ENCODE data around the gene ENOX1.
"Not testable (repeated sequence)": the region's sequence is repeated elsewhere in the genome, so short reads cannot be mapped to it uniquely, and the experiment has no call there.

Gene ENOX1

DNA sequence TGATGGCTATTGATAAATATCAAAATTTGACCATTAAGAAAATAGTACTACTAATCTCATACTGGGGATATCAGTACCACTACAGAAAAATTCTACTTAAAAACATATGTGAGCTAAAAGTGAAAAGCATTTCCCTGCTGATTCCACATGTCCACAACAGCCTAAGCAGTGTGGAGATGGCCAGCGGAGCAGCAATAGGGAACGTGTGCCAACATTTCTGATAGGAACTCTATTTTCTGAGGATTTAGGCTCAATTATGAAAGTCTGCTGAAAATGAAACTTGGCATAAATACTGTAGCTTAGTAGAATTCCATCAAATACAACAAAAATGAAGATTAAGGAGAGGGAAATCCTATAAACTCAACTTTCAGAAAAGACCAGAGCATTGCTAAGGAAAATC is 311.6 kb downstream of the ENOX1 start:
- DNase-seq = no peak

DNA sequence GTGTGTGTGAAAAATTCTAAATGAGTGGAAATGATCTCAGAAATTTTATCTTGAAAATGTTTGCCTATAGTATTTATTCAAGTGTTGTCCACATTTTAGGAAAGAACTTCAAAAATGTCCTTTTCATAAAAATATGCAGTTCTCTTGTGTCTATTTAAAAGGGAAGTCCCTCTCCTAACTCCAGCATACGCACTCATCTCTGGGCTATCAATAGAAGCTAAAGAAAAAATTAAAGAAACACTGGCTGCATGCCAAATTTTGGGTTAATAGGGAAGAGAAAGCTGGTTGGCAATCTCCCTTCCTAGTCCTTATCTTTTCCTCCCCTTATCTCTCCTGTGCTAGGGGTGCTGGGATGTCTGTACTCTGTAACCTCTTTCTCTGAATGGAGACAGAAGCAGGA is 313.3 kb downstream of the ENOX1 start:
- no peak for DNase-seq

DNA sequence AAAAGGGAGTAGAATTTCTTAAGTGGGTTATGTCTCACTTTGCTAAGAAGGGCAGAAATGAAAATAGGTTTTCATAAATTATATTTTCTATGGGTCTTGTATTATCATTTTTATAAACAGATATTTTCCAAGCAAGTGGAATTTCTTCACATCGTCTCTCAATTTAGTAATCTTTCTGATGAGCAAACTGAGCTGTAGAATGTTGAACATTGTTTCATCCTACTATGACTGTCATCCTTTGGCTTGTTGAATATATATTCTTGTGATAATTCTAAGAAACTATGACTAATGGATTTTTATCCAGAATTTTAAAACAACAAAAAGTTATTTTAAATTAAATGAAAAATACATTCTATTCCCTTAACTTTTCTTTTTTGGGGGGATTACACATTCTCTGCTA is 313.8 kb downstream of the ENOX1 start:
- DNase-seq = no peak

DNA sequence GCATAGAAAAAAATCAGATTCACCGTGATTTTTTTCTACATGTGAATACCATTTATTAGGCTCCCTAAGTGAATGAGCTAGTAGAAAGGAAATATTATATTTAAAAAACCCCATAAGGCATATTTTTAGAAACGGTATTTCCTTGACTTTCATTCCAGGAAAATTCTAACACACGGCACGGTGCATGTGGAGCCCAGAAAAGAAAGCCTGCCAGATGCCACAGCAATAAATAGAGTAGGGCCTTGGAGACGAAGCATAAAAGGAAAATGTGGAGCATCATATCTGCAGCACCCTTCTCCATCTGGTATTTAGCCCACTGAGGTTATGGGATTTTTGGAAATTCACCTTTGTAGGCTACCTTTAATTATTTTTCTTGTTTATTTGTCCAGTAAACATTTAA is 314.4 kb downstream of the ENOX1 start:
- DNase-seq = no peak

DNA sequence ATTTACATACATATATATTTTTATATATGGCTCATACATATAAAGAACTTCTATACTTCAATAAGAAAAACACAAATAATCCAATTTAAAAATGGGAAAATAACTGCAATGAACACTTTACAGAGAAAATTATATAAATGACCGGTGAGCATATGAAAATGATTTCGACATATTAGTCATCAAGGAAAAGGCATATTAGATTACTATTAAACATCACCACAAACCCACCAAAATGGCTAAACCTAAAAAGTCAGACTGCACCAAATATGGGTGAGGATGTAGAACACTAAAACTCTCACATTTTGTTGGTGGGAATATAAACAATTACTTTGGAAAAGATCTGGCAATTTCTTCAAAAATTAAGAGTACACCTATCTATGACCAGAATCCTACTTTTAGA is 316.2 kb downstream of the ENOX1 start:
- no peak for DNase-seq

DNA sequence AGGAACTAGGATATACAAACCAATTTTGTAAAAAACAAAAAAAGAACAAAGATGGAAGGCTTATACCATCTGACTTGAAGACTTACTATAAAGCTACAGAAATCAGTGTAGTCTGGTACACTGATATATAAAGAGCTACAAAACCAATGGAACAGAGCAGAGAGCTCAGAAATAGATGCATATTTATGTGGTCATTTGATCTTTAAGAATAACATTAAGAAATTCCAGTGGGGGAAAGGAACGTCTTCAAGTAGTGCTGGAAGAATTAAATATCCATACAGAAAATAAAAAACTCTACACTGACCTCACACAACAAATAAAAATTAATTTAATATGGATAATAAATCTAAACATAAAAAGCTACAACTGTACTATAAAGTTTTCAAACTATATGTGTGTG is 317.0 kb downstream of the ENOX1 start:
- DNase-seq = no peak

DNA sequence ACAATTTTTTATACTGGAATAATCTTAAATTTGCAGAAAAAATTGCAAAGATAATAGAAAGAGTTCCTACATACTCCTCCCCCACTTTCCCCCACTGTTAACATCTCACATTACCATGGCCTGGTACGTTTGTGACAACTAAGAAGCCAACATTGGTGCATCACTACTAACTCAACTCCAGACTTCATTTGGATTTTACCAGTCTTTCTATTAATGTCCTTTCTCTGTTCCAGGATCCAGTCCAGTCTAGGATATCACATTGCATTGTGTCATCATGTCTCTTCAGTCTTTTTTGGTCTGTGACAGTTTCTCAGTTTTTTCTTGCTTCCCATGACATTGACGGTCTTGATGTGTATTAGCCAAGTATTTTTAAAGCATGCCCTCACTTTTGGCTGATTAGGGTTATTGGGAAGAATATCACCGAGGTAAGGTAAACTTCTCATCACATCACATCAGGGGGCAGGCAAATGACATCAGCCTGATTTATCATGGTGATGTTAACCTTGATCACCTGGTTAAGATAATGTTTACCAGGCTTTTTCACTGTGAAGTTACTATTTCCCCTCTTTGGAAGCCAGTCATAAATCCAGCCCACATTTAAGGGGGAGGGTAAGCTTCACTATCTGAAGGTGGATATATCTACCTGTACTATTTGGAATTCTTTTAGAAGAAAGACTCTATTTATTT is 322.1 kb downstream of the ENOX1 start:
- no peak for DNase-seq

DNA sequence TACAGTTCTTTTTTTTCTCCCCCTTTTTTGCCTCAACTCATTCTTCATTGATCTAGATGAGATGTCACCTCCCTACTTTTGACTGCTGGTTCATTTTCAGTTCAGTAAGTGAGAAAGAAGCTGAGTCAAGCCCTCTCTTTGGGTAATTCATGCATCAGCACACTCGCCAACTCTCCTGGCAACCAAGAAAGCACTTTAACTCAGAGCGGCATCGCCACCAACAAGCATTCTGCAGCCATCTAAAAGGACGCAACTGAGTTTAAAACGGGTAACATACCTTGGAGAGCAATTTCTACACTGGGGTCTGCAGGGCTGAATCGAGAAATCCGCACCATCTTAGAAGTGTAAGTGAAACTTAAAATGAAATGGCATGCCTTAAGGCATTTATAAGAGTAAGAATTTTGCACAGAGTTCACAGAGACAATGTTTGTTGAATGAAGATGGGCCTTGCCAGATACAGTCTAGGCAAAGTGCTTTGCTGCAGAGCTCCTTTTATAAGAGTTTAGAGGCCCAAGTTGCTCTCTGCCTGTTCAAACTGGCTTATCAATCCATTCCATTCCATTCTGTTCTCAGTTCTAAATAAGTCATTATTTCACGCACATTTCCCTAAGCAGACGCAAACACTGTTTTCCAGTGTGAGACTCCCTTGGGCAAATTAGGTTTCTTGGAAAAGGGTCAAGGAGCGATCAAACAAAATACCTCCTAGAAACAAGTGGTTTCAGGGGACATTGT is 338.0 kb downstream of the ENOX1 start:
- DNase-seq = no peak

DNA sequence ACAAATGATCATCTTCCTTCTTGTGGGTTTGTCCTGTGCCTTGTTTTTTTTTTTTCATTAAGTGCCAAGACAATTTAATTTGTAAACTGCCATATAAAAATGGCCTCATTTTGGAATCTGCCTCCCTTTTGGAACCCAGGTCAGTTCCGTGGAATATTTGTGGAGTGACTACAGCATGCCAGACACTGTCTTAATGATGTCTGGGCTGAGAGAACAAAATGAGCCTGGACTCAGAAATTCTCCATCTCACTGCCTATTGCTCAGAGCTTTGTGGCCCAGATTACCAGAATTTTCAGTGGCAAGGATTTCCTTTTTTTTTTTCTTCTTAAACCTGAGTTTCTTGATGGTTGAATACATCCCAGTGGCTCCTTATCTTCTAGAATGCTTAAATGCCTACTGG is 340.6 kb downstream of the ENOX1 start:
- DNase-seq = no peak

DNA sequence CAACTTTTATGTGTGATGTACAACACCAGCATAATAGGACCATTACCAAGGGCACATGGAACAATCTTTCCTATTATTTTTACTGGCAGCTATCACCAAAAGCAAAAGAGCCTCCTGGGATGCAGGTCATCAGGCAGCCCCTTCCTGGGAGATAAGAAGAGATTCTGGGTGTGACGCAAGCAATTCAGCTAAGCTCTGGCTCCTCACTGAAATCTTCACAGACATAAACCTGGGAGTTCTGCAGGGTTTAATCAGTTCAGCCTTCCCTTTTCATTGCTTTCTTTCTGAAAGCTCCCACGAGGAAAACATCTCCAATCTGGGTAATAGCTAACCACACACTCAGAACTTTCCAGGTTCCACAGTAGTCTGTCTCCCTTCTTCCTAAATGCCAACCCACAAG is 341.1 kb downstream of the ENOX1 start:
- DNase-seq = no peak

DNA sequence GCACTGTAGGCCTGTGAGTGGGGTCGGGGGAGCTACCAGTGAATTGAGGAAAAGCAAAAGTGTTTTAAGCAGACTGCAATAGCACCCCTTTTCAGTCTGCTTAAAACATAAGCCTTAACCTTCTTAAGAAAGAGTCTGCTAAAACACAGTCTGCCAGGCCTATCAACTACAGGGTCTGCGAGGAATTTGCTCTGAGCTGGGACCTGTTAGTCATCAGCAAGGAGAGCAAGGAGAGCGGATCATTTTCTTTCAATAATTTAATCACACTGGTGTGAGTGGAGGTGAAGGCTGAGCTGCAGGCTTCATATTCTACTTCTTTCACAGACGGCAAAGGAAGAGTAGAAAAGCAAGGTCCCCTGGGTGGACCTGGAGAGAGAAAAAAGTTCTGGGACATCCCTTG is 342.7 kb downstream of the ENOX1 start:
- no peak for DNase-seq

DNA sequence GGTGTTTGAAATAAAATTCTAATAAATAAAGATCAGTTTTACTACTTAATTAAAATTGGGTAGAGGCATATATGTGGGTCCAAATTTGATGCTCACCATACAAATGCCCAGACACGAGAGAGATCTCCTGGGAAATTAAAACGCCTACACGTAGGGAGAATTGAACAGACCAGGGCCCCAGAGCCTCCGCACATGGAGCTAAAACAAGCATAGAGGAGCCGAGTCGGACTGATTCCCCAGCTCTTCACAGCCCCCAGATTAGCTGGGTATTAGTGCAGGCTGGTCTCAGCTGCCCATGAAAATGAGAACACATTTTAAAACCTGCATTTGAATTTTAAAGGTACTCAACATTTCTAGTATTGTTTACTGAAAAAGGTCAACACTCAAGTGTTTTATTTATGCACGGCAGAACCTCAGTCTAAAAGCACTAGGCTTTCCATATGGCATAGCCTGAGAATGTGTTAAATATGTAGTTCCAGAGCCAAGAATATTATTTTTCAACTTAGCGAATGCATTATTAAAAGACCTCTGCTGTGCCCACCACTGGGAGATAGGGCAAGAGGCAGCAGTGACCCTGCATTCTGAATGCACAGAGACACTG is 344.8 kb downstream of the ENOX1 start:
- no peak for DNase-seq

DNA sequence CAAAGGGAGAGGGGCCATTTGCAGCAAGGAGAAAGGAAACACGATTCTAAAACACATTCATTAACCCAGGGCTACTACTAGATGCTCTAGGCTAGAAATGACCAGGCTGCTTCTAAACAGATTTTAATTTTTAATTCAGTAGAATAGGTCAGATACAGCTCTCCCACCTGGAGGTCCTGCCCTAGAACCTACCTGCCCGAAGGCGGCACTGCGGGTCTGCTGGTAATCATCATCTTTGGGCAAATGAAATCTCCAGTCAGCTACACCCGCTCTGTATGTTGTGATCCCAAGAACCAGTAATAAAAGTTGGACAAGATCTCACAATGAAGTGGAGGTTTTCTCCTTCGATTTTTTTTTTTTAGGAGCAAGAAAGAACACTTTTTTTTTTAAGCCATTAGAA is 345.3 kb downstream of the ENOX1 start:
- no peak for DNase-seq

DNA sequence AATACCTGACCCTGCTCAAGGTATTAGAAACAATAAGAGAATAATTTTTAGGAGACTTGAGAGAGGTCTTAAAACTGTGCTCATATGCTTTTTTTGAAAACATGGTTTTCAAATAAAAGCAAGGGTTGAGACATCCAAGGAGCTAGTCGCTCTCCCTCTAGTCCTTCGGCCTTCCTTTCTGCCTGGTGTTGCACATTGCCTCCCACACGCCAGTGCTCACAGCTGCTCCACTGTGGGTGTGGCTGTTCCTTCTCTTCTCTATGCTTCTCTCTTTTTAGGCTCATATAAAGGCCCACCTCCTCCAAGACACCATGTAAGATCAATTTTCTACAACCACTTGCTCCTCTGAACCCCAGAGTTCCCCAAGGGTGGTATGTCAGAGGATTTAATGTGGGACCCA is 352.6 kb downstream of the ENOX1 start:
- DNase-seq = no peak

DNA sequence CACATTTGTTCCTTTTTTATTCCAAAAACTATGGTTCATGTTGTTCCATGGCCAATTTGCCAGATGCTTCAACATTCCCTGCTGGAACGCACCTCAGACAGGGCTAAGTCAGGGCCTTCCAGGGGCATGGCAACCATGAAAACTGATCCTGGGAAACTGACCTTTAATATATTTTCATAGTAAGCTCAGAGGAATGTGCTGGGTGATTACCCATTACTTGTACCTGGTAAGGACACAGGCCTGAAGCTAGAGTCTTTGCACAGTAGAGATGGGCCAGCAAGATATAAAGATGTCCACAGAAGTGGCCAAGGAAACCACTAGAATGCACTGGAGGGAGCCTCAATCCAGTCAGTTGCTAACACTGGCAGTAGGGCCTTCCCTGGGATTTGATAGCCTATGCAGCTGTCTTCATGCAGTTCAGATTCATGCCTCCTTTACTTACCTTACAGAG is 353.1 kb downstream of the ENOX1 start:
- no peak for DNase-seq

DNA sequence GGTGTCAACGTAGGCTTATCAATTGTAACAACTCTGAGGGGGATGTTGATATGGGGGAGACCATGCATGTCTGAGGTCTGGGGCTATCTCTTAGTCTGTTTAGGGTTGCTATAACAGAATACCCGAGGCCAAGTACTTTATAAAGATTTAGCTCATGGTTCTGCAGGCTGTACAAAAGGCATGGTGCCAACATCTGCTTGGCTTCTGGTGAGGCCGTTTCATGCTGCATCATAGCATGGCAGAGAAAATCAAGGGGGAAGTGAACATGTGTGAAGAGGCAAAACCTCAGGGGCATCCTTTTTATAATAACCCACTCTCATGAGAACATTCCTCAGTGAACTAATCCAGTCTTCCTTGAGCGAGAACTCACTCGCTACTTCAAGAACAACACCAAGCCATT is 353.8 kb downstream of the ENOX1 start:
- DNase-seq = no peak

DNA sequence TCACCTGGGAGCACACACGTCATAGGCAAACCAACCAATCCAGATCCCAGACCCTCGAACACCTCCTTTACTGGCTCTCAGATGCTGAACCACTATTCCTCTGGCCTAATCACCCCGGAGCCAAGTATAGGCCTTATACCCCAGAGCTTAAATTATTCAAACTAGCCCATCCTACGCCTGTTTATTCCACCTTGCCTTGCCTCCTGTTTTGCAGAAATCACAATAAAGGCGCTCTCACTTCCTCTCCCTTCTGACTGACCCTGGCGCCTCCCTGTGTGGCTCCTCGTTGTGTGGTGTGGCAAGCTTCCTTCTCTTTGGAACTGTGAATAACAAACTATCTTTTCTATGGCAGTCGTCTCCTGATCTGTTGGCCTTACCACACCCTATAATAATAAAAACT is 354.9 kb downstream of the ENOX1 start:
- no peak for DNase-seq

DNA sequence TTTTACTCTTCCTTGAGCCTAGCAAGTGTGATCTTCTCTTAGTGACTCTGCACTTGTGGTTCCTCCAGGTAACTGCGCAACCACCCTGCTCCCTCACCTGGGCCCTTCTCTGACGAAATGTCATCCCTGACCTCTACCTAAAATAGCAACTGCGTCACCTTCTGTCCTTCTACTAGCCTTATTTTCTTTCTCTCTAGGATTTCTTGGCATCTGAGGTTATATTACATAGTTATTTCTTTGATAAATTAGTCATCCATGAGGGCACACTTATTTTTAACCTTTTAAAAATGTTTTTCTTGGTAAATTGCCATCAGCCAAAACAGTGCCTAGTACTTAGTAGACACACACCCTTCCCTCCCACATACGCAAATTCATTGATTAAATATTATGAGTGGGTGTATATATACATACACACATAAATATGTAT is 355.5 kb downstream of the ENOX1 start:
- DNase-seq = no peak

DNA sequence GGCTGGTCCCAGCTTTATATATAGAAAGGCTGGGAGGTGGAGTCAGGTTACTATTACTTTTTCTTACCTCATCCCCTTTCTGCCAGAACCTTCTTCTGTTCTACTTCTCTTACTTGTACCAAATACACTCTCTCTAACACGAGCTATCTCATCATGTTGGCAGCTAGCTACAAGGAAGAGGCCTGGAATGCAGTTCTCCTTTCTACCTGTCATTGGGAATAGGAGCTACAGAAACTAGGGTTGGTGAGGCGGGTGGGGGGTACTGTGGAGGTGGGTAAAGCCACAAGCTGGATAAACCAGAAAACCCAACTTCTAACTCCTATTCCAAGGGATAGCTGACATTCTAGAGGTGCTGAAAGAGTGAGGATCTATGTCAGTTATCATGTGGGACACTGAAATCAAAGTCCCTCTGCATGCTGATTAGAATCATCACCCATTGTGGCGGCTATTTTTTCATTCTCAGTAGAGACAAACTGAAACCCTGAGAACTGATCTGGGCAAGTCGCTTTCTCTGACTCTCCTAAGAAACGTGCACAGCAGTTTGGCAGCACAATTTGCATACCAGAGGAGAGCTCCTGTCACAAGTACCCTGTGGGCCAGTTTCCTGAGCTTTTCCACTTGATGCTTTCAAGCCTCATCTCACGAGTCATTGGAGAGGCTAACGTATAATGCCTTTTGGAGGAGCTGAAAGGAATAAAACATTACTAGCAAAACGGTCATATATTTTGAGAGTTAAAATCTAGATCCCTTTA is 358.1 kb downstream of the ENOX1 start:
- no peak for DNase-seq

DNA sequence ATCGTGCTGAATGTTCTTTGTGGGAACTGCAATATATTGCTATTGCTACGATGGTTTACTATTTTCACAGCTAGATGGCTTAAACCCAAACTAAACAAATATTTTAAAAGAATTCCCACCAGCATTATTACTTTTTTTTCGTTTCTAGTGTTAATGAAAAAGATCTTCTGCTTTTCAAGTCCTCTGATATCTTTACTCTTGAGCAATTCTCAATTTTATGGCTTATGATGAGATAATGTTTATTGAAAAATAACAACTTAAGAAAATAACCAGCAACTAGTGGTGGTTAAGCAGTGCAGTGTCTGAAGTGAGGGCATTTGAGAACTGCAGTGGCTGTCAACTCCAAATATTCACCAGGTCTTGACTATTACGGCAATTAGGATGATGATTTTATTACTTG is 360.4 kb downstream of the ENOX1 start:
- DNase-seq = no peak

DNA sequence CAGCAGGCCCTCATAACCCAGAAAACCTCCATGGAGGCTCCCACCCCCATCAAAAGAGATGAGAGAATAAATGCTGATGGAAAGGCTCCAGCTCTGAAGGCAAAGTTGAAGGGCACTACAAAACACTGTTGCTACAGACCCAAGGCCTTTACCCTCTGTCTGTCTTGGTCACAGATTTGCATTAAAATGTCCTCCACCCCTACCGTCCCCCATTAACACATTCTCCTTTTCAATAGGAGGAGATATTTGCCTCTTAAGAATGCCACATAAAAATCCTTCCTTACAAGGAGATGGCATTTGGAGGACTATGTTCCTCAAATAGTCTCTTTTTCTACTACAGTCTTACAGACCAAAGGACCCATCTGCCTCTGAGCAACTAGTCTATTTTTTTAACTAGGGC is 361.5 kb downstream of the ENOX1 start:
- DNase-seq = no peak

DNA sequence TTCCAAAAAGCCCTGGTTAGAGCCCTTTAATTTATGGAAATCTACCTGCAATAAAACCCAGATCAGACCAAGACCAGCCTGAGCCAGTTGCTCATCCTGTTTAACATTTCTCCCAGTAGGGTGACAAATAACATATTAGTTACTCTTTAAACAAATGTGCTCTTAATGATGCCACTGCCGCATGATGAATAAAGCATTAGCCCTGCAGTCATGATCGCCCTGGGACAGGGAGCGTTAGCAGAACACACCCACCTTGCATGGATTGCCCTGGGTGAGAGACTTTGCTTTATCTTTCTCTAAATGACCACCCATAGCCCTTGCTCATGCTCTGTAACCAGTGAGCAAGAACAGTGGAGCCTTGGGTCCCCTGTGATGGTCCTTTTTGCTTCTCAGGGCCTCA is 362.4 kb downstream of the ENOX1 start:
- DNase-seq = no peak

DNA sequence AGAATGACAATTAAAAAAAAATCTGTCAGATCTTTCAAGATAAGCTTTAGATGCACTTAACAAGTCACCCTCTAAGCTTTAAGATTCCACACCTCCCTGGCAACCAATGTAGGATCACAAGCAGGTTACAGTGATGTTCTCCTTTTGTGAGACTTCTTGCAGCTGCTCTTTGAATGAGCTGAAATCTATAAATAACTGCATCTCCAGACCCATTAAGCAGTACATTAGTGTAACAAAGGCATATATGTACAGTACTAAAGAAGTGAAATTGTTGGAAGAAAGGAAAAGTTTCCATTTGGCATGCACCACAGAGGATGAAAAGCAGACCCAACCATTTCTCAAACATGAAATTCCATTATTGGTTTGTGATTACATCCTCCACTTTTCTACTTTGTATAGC is 364.7 kb downstream of the ENOX1 start:
- no peak for DNase-seq

DNA sequence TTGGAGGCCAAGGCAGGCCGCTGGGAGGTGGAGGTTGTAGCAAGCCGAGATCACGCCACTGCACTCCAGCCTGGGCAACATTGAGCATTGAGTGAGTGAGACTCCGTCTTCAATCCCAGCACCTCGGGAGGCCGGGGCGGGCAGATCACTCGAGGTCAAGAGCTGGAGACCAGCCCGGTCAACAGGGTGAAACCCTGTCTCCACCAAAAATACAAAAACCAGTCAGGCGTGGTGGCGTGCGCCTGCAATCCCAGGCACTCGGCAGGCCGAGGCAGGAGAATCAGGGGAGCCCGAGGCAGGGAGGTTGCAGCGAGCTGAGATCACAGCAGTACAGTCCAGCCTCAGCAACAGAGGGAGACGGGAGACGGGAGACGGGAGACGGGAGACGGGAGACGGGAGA is 369.9 kb downstream of the ENOX1 start:
- DNase-seq = not testable (repeated sequence)

All from activated T-cell treated with anti-CD3 and anti-CD28 coated beads for 4 hours (primary cell).